Nephron progenitor cell (in vitro differentiated cells): ENCODE measurements around the gene TEX10.

ENCODE experiments used
- DNase-seq: peaks from one replicate; pipeline ENCODE4 v3.0.0; 2021
- H3K27ac Mint-ChIP-seq: 2 replicates; pipeline ENCODE4 v1.8.0; 2021; ENCODE audit warnings: mild to moderate bottlenecking, moderate library complexity, mixed read lengths
- H3K27me3 Mint-ChIP-seq: 2 replicates; pipeline ENCODE4 v1.8.0; 2021; ENCODE audit warnings: mild to moderate bottlenecking, low read depth, mixed read lengths; ENCODE audit not compliant: poor library complexity
- H3K36me3 Mint-ChIP-seq: 2 replicates; pipeline ENCODE4 v1.8.0; 2021; ENCODE audit warnings: low read depth, mixed read lengths
- H3K4me1 Mint-ChIP-seq: 2 replicates; pipeline ENCODE4 v1.8.0; 2021; ENCODE audit warnings: mixed read lengths
- H3K4me3 Mint-ChIP-seq: 2 replicates; pipeline ENCODE4 v1.8.0; 2021; ENCODE audit warnings: mild to moderate bottlenecking, moderate library complexity, mixed read lengths
- H3K9me3 Mint-ChIP-seq: 2 replicates; pipeline ENCODE4 v1.8.0; 2021; ENCODE audit warnings: mild to moderate bottlenecking, moderate library complexity, mixed read lengths
- CTCF ChIP-seq: fragments of 200-600 bp; sonication (generic); IDR thresholded peaks from 2 replicates; pipeline ENCODE4 v1.5.0; 2021; ENCODE audit warnings: antibody characterized with exemption

The TEX10 gene

GRCh38 chr9:100268271-100268670 lies 84.5 kb downstream of the TEX10 start:
- H3K4me3 Mint-ChIP-seq: no peak overlapping the region
- DNase-seq: no peak
- no peak overlapping the region for H3K27ac Mint-ChIP-seq
- TF ChIP-seq CTCF: no peak
- peaks cover 52% of the 10 kb centered on the region for H3K36me3 Mint-ChIP-seq
- no peaks in the 10 kb centered on the region for H3K27me3 Mint-ChIP-seq
- H3K9me3 Mint-ChIP-seq: no peaks in the 10 kb centered on the region
- no peaks in the 10 kb centered on the region for H3K4me1 Mint-ChIP-seq

GRCh38 chr9:100267211-100267610 lies 85.5 kb downstream of the TEX10 start:
- Mint-ChIP-seq H3K27me3 (no peaks in the 10 kb centered on the region), H3K4me3 (no peak overlapping the region), H3K27ac (no peak overlapping the region), H3K4me1 (no peaks in the 10 kb centered on the region), H3K36me3 (peaks cover 49% of the 10 kb centered on the region), H3K9me3 (no peaks in the 10 kb centered on the region)
- no peak for TF ChIP-seq CTCF
- DNase-seq: no peak
